Hepatocyte (in vitro differentiated cells): Measurements from ENCODE around the gene CDKN1A. TPM values are rescaled to one million over a fixed set of nuclear protein-coding genes. Genes with fewer than 3 reads are reported as not detected.

ENCODE experiments used
- DNase-seq: peaks from one replicate; pipeline ENCODE4 v3.0.0-alpha.2; 2016; ENCODE audit warnings: low spot score
- H2AFZ ChIP-seq: fragments of 200-600 bp; sonication (generic); 2 replicates; pipeline ENCODE4 v1.6.0; 2016; ENCODE audit warnings: antibody characterized with exemption, mild to moderate bottlenecking
- H3K27ac ChIP-seq: fragments of 200-600 bp; sonication (generic); 2 replicates; pipeline ENCODE4 v1.5.1; 2016; ENCODE audit warnings: mild to moderate bottlenecking
- H3K27me3 ChIP-seq: fragments of 200-600 bp; sonication (generic); 2 replicates; pipeline ENCODE4 v1.6.1; 2016
- H3K36me3 ChIP-seq: fragments of 200-600 bp; sonication (generic); replicated peaks from 2 replicates; pipeline ENCODE4 v1.5.1; 2016; ENCODE audit warnings: low read depth; ENCODE audit not compliant: insufficient read depth
- H3K4me1 ChIP-seq: fragments of 200-600 bp; sonication (generic); 2 replicates; pipeline ENCODE4 v1.5.1; 2016; ENCODE audit warnings: mild to moderate bottlenecking, moderate library complexity; ENCODE audit not compliant: insufficient read depth
- H3K4me2 ChIP-seq: fragments of 200-600 bp; sonication (generic); 2 replicates; pipeline ENCODE4 v1.6.0; 2016
- H3K4me3 ChIP-seq: fragments of 200-600 bp; sonication (generic); 2 replicates; pipeline ENCODE4 v1.5.1; 2016; ENCODE audit warnings: mild to moderate bottlenecking
- H3K79me2 ChIP-seq: fragments of 200-600 bp; sonication (generic); 2 replicates; pipeline ENCODE4 v1.6.0; 2017; ENCODE audit warnings: mild to moderate bottlenecking
- H3K9me2 ChIP-seq: fragments of 200-600 bp; sonication (generic); replicated peaks from 2 replicates; pipeline ENCODE4 v1.6.0; 2017; ENCODE audit warnings: mild to moderate bottlenecking; ENCODE audit not compliant: insufficient read depth
- H3K9me3 ChIP-seq: fragments of 200-600 bp; sonication (generic); 2 replicates; pipeline ENCODE4 v1.5.1; 2016; ENCODE audit warnings: low read depth, mild to moderate bottlenecking
- H4K20me1 ChIP-seq: fragments of 200-600 bp; sonication (generic); 2 replicates; pipeline ENCODE4 v1.6.0; 2016; ENCODE audit warnings: mild to moderate bottlenecking; ENCODE audit not compliant: insufficient read depth, poor library complexity, severe bottlenecking
- CTCF ChIP-seq: fragments of 200-600 bp; sonication (generic); IDR thresholded peaks from 2 replicates; pipeline ENCODE4 v1.5.1; 2016; ENCODE audit warnings: antibody characterized with exemption, mild to moderate bottlenecking; ENCODE audit not compliant: poor library complexity
- EZH2 ChIP-seq: fragments of 200-600 bp; sonication (generic); IDR thresholded peaks from 2 replicates; pipeline ENCODE4 v1.6.1; 2016; ENCODE audit warnings: antibody characterized with exemption, mild to moderate bottlenecking, borderline replicate concordance
- EZH2phosphoT487 ChIP-seq: fragments of 200-600 bp; sonication (generic); IDR thresholded peaks from one replicate; pipeline ENCODE4 v1.6.1; 2018; ENCODE audit warnings: antibody characterized with exemption, mild to moderate bottlenecking, low read depth, moderate library complexity; ENCODE audit not compliant: unreplicated experiment, severe bottlenecking
- WGBS: methylation state at CpG from one replicate; pipeline ENCODE4 v1.1.6; 2016; ENCODE audit warnings: low lambda C conversion rate; ENCODE audit errors: missing lambda C conversion rate; 5-methylcytosine and 5-hydroxymethylcytosine counted together
- polyA plus RNA-seq: library from polyadenylated mRNA; unstranded; fragments of >200 nt; fragmentation: Nextera tagmentation; extraction: Ambion mirVana; gene quantifications from 2 replicates; pipeline ENCODE4 v1.2.1, GENCODE V29; 2016
- total RNA-seq: library from RNA; depleted of rRNA; stranded (reverse); fragments of >200 nt; gene quantifications from 2 replicates; pipeline ENCODE4 v1.2.3, GENCODE V29; 2014

Gene CDKN1A
- total and polyA plus RNA-seq, 2 experiments from 2014 or later = 246 to 344 TPM

GRCh38 chr6:36679043-36679833 is 724 bp downstream of the CDKN1A start:
- Histone ChIP-seq H3K4me2 (peak overlapping the region; percentile 80), H3K36me3 (no peaks in the 10 kb centered on the region), H3K27me3 (no peaks in the 10 kb centered on the region), H3K9me3 (no peaks in the 10 kb centered on the region), H3K27ac (peak overlapping the region; percentile 94), H3K4me1 (peaks cover 38% of the 10 kb centered on the region), H3K79me2 (peaks cover 49% of the 10 kb centered on the region), H4K20me1 (peaks cover 47% of the 10 kb centered on the region), H2AFZ (peak overlapping the region; percentile 9), H3K4me3 (peak overlapping the region; percentile 83), H3K9me2 (no peaks in the 10 kb centered on the region)
- TF ChIP-seq EZH2 = no peak
- TF ChIP-seq EZH2phosphoT487 = no peak
- peak; percentile 71 for DNase-seq
- under 1% methylated on average over 55 of the region's 61 CpGs for WGBS

GRCh38 chr6:36682328-36683144 is 4.0 kb downstream of the CDKN1A start:
- Histone ChIP-seq H3K27ac (peak overlapping the region; percentile 30), H3K27me3 (no peaks in the 10 kb centered on the region), H3K79me2 (peaks cover 56% of the 10 kb centered on the region), H3K9me3 (no peaks in the 10 kb centered on the region), H3K4me1 (peaks cover 17% of the 10 kb centered on the region), H3K4me3 (no peak overlapping the region), H3K4me2 (peak overlapping the region; percentile 80), H3K36me3 (peaks cover 10% of the 10 kb centered on the region), H4K20me1 (peaks cover 64% of the 10 kb centered on the region), H3K9me2 (no peaks in the 10 kb centered on the region), H2AFZ (no peak overlapping the region)
- peak; percentile 62 for DNase-seq
- 81% methylated on average over 11 of the region's 11 CpGs for WGBS
- TF ChIP-seq CTCF = no peak
- TF ChIP-seq EZH2 = no peak
- TF ChIP-seq EZH2phosphoT487 = no peak

GRCh38 chr6:36683145-36683655 is 4.7 kb downstream of the CDKN1A start:
- H4K20me1 ChIP-seq = peaks cover 64% of the 10 kb centered on the region
- H3K4me1 ChIP-seq = peaks cover 11% of the 10 kb centered on the region
- no peak for DNase-seq
- H3K4me3 ChIP-seq = no peak overlapping the region
- H3K79me2 ChIP-seq = peaks cover 56% of the 10 kb centered on the region
- no peaks in the 10 kb centered on the region for H3K27me3 ChIP-seq
- 89% methylated on average over 6 of the region's 6 CpGs for WGBS
- H3K27ac ChIP-seq = peak overlapping the region; percentile 29
- H2AFZ ChIP-seq = no peak overlapping the region
- H3K36me3 ChIP-seq = peaks cover 10% of the 10 kb centered on the region
- H3K4me2 ChIP-seq = peak overlapping the region; percentile 80
- no peak for TF ChIP-seq EZH2
- no peak for TF ChIP-seq EZH2phosphoT487
- no peak for TF ChIP-seq CTCF
- no peaks in the 10 kb centered on the region for H3K9me2 ChIP-seq
- no peaks in the 10 kb centered on the region for H3K9me3 ChIP-seq
